CD4-positive, alpha-beta T cell (primary cell): ENCODE results near the gene CDKAL1. TPM values are rescaled to one million over a fixed set of nuclear protein-coding genes. Genes with fewer than 3 reads are reported as not detected.
"Not testable (repeated sequence)": the region's sequence is repeated elsewhere in the genome, so short reads cannot be mapped to it uniquely, and the experiment has no call there.

Source experiments
- ATAC-seq: fragments of 200-7000 bp; cut with Tn5 transposase; one replicate; pipeline ENCODE4 v1.10.0; 2022; ENCODE audit warnings: mild to moderate bottlenecking; ENCODE audit not compliant: poor library complexity
- CTCF ChIA-PET: fragments of 350-600 bp; sonication (Branson Sonifier 250); formaldehyde crosslinking; loops from one replicate; lab custom pipeline; 2021; ENCODE audit warnings: antibody characterized with exemption, inconsistent platforms; lab: Charles Lee
- POLR2A ChIA-PET: fragments of 350-600 bp; sonication (Branson Sonifier 250); formaldehyde crosslinking; loops from one replicate; lab custom pipeline; 2021; ENCODE audit warnings: antibody characterized with exemption, inconsistent platforms; lab: Charles Lee
- DNase-seq, 14 experiments: peaks; one replicate each; pipeline ENCODE4 v3.0.0-alpha.2; 2013 to 2020; ENCODE audit warnings: mixed read lengths in 2 of 14
- H3K27ac ChIP-seq, 2 donors: one replicate each; pipeline versions ENCODE4 v1.5.1 to v1.7.0; 2013; ENCODE audit warnings: low read length in 2 of 2, low read depth in 1 of 2, mild to moderate bottlenecking in 1 of 2
- H3K27me3 ChIP-seq, 2 experiments: 1 replicate in 1 of 2; 2 replicates in 1 of 2; pipeline versions ENCODE4 v1.6.1 to v1.7.0; 2013; ENCODE audit warnings: low read length in 2 of 2, control low read depth in 1 of 2, mild to moderate bottlenecking in 1 of 2, moderate library complexity in 1 of 2; ENCODE audit not compliant: insufficient read depth in 2 of 2, control insufficient read depth in 1 of 2
- H3K36me3 ChIP-seq: one replicate; pipeline ENCODE4 v1.6.1; 2013; ENCODE audit warnings: low read length, control low read depth; ENCODE audit not compliant: insufficient read depth
- H3K4me1 ChIP-seq: one replicate; pipeline ENCODE4 v1.6.1; 2013; ENCODE audit warnings: low read length, control low read depth; ENCODE audit not compliant: insufficient read depth
- H3K4me3 ChIP-seq: one replicate; pipeline ENCODE4 v1.5.1; 2013; ENCODE audit warnings: mild to moderate bottlenecking, low read length, moderate library complexity
- H3K9me3 ChIP-seq, 2 experiments: 1 replicate in 1 of 2; 2 replicates in 1 of 2; pipeline versions ENCODE4 v1.6.1 to v1.7.0; 2013; ENCODE audit warnings: low read length in 2 of 2, mild to moderate bottlenecking in 2 of 2, control low read depth in 1 of 2, moderate library complexity in 1 of 2; ENCODE audit not compliant: control insufficient read depth in 1 of 2, insufficient read depth in 1 of 2
- H3K27ac Mint-ChIP-seq: one replicate; pipeline ENCODE4 v1.8.0; 2020; ENCODE audit warnings: mixed read lengths
- H3K27me3 Mint-ChIP-seq: one replicate; pipeline ENCODE4 v1.8.0; 2021; ENCODE audit warnings: mixed read lengths
- H3K36me3 Mint-ChIP-seq: one replicate; pipeline ENCODE4 v1.8.0; 2021; ENCODE audit warnings: low read depth, mixed read lengths
- H3K4me1 Mint-ChIP-seq: one replicate; pipeline ENCODE4 v1.8.0; 2021; ENCODE audit warnings: low read depth, mixed read lengths
- H3K4me3 Mint-ChIP-seq: one replicate; pipeline ENCODE4 v1.8.0; 2020; ENCODE audit warnings: mild to moderate bottlenecking, mixed read lengths
- H3K9me3 Mint-ChIP-seq: one replicate; pipeline ENCODE4 v1.8.0; 2020; ENCODE audit warnings: mixed read lengths
- intact Hi-C, 2 experiments: fragments of 100-400 bp; cut with DNase I in 1 of 2; cut with micrococcal nuclease in 1 of 2; formaldehyde crosslinking; loops; one replicate each; pipeline versions ENCODE4 v1.15.1 to v1.9.0; 2023 to 2025; cut with DNase I, micrococcal nuclease
- total RNA-seq, 174 experiments: library from RNA in 2 of 174; stranded (reverse) in 2 of 174; gene quantifications; one replicate each; pipeline ENCODE4 v1.2.3 and lab custom pipeline; 2021 to 2026
- TF ChIP-seq, protein P1 (sequence below): fragments of 200-600 bp; IDR thresholded peaks from one replicate; pipeline ENCODE4 v1.8.0; 2022; ENCODE audit warnings: antibody characterized with exemption, mild to moderate bottlenecking

Gene CDKAL1
- total RNA-seq, 2 experiments from 2014 or later = 21.3 to 23.9 TPM

DNA sequence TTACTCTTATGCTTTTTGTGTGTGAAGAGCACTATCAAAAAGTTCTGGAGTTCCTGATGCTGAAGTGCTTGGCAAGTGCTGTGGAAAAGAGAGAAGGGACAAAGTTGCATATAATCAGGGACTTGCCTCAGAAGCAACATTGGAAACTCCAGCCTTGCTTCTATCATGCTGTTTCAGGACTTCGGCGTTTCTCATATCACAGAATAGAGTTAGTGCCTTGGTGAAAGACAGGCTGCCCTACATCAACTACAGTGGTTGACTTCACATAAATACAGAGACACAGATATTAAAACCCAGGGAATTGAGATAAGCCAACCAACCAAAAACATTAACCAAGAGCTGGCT lies 36.2 kb upstream of the CDKAL1 start:
- no peaks in the 10 kb centered on the region for H3K36me3 ChIP-seq
- intact Hi-C loops = no loop called here
- no peaks in the 10 kb centered on the region for H3K4me1 Mint-ChIP-seq
- no peaks in the 10 kb centered on the region for H3K9me3 ChIP-seq
- H3K9me3 Mint-ChIP-seq = no peaks in the 10 kb centered on the region
- no peak overlapping the region for H3K4me3 ChIP-seq
- DNase-seq = peak in 2 of 14 experiments; percentile 38 to 42
- TF ChIP-seq, protein P1, sequence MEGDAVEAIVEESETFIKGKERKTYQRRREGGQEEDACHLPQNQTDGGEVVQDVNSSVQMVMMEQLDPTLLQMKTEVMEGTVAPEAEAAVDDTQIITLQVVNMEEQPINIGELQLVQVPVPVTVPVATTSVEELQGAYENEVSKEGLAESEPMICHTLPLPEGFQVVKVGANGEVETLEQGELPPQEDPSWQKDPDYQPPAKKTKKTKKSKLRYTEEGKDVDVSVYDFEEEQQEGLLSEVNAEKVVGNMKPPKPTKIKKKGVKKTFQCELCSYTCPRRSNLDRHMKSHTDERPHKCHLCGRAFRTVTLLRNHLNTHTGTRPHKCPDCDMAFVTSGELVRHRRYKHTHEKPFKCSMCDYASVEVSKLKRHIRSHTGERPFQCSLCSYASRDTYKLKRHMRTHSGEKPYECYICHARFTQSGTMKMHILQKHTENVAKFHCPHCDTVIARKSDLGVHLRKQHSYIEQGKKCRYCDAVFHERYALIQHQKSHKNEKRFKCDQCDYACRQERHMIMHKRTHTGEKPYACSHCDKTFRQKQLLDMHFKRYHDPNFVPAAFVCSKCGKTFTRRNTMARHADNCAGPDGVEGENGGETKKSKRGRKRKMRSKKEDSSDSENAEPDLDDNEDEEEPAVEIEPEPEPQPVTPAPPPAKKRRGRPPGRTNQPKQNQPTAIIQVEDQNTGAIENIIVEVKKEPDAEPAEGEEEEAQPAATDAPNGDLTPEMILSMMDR = no peak
- ATAC-seq = no peak
- no peaks in the 10 kb centered on the region for H3K4me1 ChIP-seq
- CTCF ChIA-PET = no interaction called here
- H3K4me3 Mint-ChIP-seq = no peak overlapping the region
- no peak overlapping the region for H3K27ac Mint-ChIP-seq
- H3K36me3 Mint-ChIP-seq = peaks cover 4% of the 10 kb centered on the region
- H3K27ac ChIP-seq = no peak overlapping the region
- H3K27me3 Mint-ChIP-seq = no peaks in the 10 kb centered on the region
- POLR2A ChIA-PET = interaction anchor here (1.1 kb wide), 1 partner anchor 93 kb away, joined by 3 read pairs; no protein-coding TSS in a partner anchor
- no peaks in the 10 kb centered on the region for H3K27me3 ChIP-seq

DNA sequence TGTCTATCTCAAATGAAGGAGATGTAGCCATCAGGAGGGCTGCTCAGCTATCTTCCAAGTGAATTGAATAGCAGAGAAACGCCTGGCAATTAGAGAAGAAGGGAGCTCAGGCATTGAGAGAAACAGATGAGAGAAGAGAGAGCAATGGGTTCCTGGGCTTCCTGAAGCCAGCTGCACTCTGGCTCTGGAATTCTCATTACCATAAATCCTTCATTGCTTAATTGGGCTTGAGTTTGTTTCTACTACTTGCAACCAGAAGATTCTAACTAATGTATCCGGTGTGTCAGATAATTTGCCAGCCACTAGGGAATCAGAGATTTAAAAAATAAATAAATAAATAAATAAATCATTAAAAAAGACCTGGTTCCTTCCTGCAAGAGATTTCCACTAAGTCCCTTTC lies 25.0 kb upstream of the CDKAL1 start:
- Histone ChIP-seq H3K4me1 (no peaks in the 10 kb centered on the region), H3K4me3 (no peak overlapping the region), H3K27me3 (no peaks in the 10 kb centered on the region), H3K36me3 (no peaks in the 10 kb centered on the region), H3K27ac (no peak overlapping the region), H3K9me3 (no peaks in the 10 kb centered on the region)
- intact Hi-C loops = no loop called here
- Mint-ChIP-seq H3K36me3 (no peaks in the 10 kb centered on the region), H3K9me3 (no peaks in the 10 kb centered on the region), H3K4me3 (no peak overlapping the region), H3K27ac (no peak overlapping the region), H3K4me1 (no peaks in the 10 kb centered on the region), H3K27me3 (no peaks in the 10 kb centered on the region)
- ChIA-PET POLR2A (no interaction called here), CTCF (no interaction called here)
- ATAC-seq (no peak), DNase-seq (no peak)
- TF ChIP-seq, protein P1 = no peak

DNA sequence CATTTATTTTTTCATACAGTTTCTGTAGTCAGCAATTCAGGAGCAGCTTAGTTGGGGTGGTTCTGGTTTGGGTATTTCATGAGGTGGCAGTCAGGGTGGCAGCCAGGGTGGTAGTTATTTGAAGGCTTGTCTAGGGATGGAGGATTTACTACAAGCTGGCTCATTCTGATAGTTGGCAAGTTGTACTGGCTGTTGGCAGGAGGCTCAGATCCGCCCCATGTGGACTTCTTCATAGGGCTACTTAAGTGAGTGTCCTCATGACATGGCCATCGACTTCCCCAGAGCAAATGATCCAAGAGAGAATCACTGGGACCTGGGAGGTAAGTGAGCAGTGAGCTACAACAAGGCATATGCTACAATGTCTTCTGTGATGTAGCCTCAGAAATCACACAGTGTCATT lies 22.4 kb upstream of the CDKAL1 start:
- ATAC-seq = no peak
- intact Hi-C loops = loop anchor here in 1 of 2 experiments (5.0 kb wide), 1 partner anchor 95 kb away; no protein-coding TSS in a partner anchor
- H3K36me3 Mint-ChIP-seq = no peaks in the 10 kb centered on the region
- no peak overlapping the region for H3K4me3 ChIP-seq
- no peaks in the 10 kb centered on the region for H3K4me1 Mint-ChIP-seq
- H3K27ac Mint-ChIP-seq = no peak overlapping the region
- H3K27me3 Mint-ChIP-seq = no peaks in the 10 kb centered on the region
- TF ChIP-seq, protein P1 = no peak
- H3K9me3 ChIP-seq = no peaks in the 10 kb centered on the region
- no peaks in the 10 kb centered on the region for H3K27me3 ChIP-seq
- ChIA-PET POLR2A (no interaction called here), CTCF (interaction anchor here (1.5 kb wide), 1 partner anchor 16 kb away, joined by 4 read pairs; no protein-coding TSS in a partner anchor)
- no peaks in the 10 kb centered on the region for H3K4me1 ChIP-seq
- no peaks in the 10 kb centered on the region for H3K9me3 Mint-ChIP-seq
- no peak for DNase-seq
- H3K4me3 Mint-ChIP-seq = no peak overlapping the region
- H3K36me3 ChIP-seq = no peaks in the 10 kb centered on the region
- H3K27ac ChIP-seq = no peak overlapping the region

DNA sequence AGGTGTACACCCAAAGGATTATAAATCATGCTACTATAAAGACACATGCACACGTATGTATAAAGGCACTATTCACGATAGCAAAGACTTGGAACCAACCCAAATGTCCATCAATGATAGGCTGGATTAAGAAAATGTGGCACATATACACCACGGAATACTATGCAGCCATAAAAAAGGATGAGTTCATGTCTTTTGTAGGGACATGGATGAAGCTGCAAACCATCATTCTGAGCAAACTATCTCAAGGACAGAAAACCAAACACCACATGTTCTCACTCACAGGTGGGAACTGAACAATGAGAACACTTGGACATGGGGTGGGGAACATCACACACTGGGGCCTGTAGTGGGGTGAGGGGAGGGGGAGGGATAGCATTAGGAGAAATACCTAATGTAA lies 9.0 kb upstream of the CDKAL1 start:
- H3K4me3 ChIP-seq, H3K9me3 Mint-ChIP-seq, ATAC-seq, H3K36me3 Mint-ChIP-seq, H3K36me3 ChIP-seq, H3K27me3 ChIP-seq, H3K27ac ChIP-seq, H3K27me3 Mint-ChIP-seq, H3K27ac Mint-ChIP-seq, CTCF ChIA-PET, POLR2A ChIA-PET, H3K4me3 Mint-ChIP-seq, H3K9me3 ChIP-seq, DNase-seq, intact Hi-C loops: not testable (repeated sequence)
- peaks cover 11% of the 10 kb centered on the region for H3K4me1 ChIP-seq
- peaks cover 11% of the 10 kb centered on the region for H3K4me1 Mint-ChIP-seq
